LNCAP (cell line): ENCODE data around the gene PAPPA2.

ENCODE experiments used
- CTCF ChIP-seq: fragments of 450-650 bp; IDR thresholded peaks from 2 replicates; pipeline ENCODE4 v1.5.1; 2017; ENCODE audit warnings: mild to moderate bottlenecking

PAPPA2 gene

GRCh38 chr1:176504848-176505553 is 42.0 kb downstream of the PAPPA2 start:
- TF ChIP-seq CTCF, result no peak

- TF ChIP-seq CTCF, result no peak
Observed at GRCh38 chr1:176512966-176513365, 50.0 kb downstream of the PAPPA2 start.

- no peak for TF ChIP-seq CTCF
Observed at GRCh38 chr1:176515310-176515709, 52.3 kb downstream of the PAPPA2 start.

- no peak for TF ChIP-seq CTCF
Observed at GRCh38 chr1:176517484-176517883, 54.5 kb downstream of the PAPPA2 start.

- TF ChIP-seq CTCF, result no peak
Observed at GRCh38 chr1:176521211-176521610, 58.2 kb downstream of the PAPPA2 start.

- TF ChIP-seq CTCF, result no peak
Observed at GRCh38 chr1:176522310-176522845, 59.4 kb downstream of the PAPPA2 start.

- no peak for TF ChIP-seq CTCF
Observed at GRCh38 chr1:176529395-176530090, 66.6 kb downstream of the PAPPA2 start.
